Trophoblast cell (in vitro differentiated cells and primary cell): ENCODE results near the gene KRT5.
A peak's percentile ranks its signal among the peaks of the same experiment; 100 is the strongest.
"Not testable (repeated sequence)": the region's sequence is repeated elsewhere in the genome, so short reads cannot be mapped to it uniquely, and the experiment has no call there.

Experiments used
- DNase-seq, 2 donors: peaks; one replicate each; pipeline ENCODE4 v3.0.0-alpha.2; 2016
- H2AFZ ChIP-seq: 2 replicates; pipeline ENCODE4 v1.6.1; 2013; ENCODE audit warnings: low read length, moderate library complexity, mild to moderate bottlenecking; ENCODE audit not compliant: insufficient read depth, poor library complexity
- H2AK5ac ChIP-seq: 2 replicates; pipeline ENCODE4 v1.6.1; 2013; ENCODE audit warnings: mild to moderate bottlenecking, low read length
- H2BK120ac ChIP-seq: 2 replicates; pipeline ENCODE4 v1.6.1; 2013; ENCODE audit warnings: low read length, mild to moderate bottlenecking, moderate library complexity; ENCODE audit not compliant: insufficient read depth, poor library complexity
- H2BK12ac ChIP-seq: 2 replicates; pipeline ENCODE4 v1.6.1; 2013; ENCODE audit warnings: mild to moderate bottlenecking, low read length, moderate library complexity
- H2BK5ac ChIP-seq: 2 replicates; pipeline ENCODE4 v1.6.1; 2013; ENCODE audit warnings: low read length, low read depth, moderate library complexity, mild to moderate bottlenecking; ENCODE audit not compliant: poor library complexity
- H3K14ac ChIP-seq: 2 replicates; pipeline ENCODE4 v1.6.1; 2013; ENCODE audit warnings: mild to moderate bottlenecking, low read length
- H3K18ac ChIP-seq: 2 replicates; pipeline ENCODE4 v1.6.1; 2013; ENCODE audit warnings: mild to moderate bottlenecking, low read length
- H3K23ac ChIP-seq: 2 replicates; pipeline ENCODE4 v1.6.1; 2013; ENCODE audit warnings: low read length
- H3K27ac ChIP-seq: 2 replicates; pipeline ENCODE4 v1.5.1; 2013; ENCODE audit warnings: low read depth, mild to moderate bottlenecking, inconsistent platforms, low read length, moderate library complexity
- H3K27me3 ChIP-seq: 2 replicates; pipeline ENCODE4 v1.6.1; 2013; ENCODE audit warnings: inconsistent platforms, mild to moderate bottlenecking, low read length, moderate library complexity; ENCODE audit not compliant: insufficient read depth
- H3K36me3 ChIP-seq, 2 experiments: 1 replicate in 1 of 2; 2 replicates in 1 of 2; pipeline ENCODE4 v1.6.1; 2013; ENCODE audit warnings: low read length in 2 of 2, mild to moderate bottlenecking in 2 of 2, moderate library complexity in 1 of 2; ENCODE audit not compliant: insufficient read depth in 2 of 2, control insufficient read depth in 1 of 2
- H3K4ac ChIP-seq: 2 replicates; pipeline ENCODE4 v1.6.1; 2013; ENCODE audit warnings: low read depth, mild to moderate bottlenecking, low read length, moderate library complexity
- H3K4me1 ChIP-seq, 2 experiments: 1 replicate in 1 of 2; 2 replicates in 1 of 2; pipeline ENCODE4 v1.6.1; 2013; ENCODE audit warnings: low read length in 2 of 2, mild to moderate bottlenecking in 2 of 2, moderate library complexity in 1 of 2; ENCODE audit not compliant: insufficient read depth in 2 of 2, control insufficient read depth in 1 of 2
- H3K4me2 ChIP-seq: 2 replicates; pipeline ENCODE4 v1.6.1; 2013; ENCODE audit warnings: inconsistent platforms, mild to moderate bottlenecking, low read length, moderate library complexity
- H3K4me3 ChIP-seq: 2 replicates; pipeline ENCODE4 v1.5.1; 2013; ENCODE audit warnings: mild to moderate bottlenecking, low read depth, low read length, inconsistent platforms
- H3K79me1 ChIP-seq: one replicate; pipeline ENCODE4 v1.6.1; 2013; ENCODE audit warnings: low read length
- H3K79me2 ChIP-seq: 2 replicates; pipeline ENCODE4 v1.6.1; 2013; ENCODE audit warnings: low read length, mild to moderate bottlenecking; ENCODE audit not compliant: control insufficient read depth, insufficient read depth, poor library complexity
- H3K9ac ChIP-seq: 2 replicates; pipeline ENCODE4 v1.6.1; 2013; ENCODE audit warnings: mild to moderate bottlenecking, low read length
- H3K9me3 ChIP-seq: 2 replicates; pipeline ENCODE4 v1.6.1; 2013; ENCODE audit warnings: low read depth, mild to moderate bottlenecking, control low read depth, inconsistent platforms, low read length; ENCODE audit not compliant: insufficient read depth
- H4K12ac ChIP-seq: 2 replicates; pipeline ENCODE4 v1.6.1; 2013; ENCODE audit warnings: low read depth, mild to moderate bottlenecking, low read length, moderate library complexity
- H4K8ac ChIP-seq: 2 replicates; pipeline ENCODE4 v1.6.1; 2013; ENCODE audit warnings: low read depth, mild to moderate bottlenecking, low read length, moderate library complexity
- H4K91ac ChIP-seq: one replicate; pipeline ENCODE4 v1.6.1; 2013; ENCODE audit warnings: low read depth, mild to moderate bottlenecking, low read length, moderate library complexity
- WGBS: extraction: QIAGEN DNeasy Blood & Tissue Kit; methylation state at CpG from one replicate; pipeline ENCODE4 v1.1.7; 2013; ENCODE audit warnings: missing lambda C conversion rate; ENCODE audit not compliant: insufficient read length, insufficient coverage; ENCODE audit errors: extremely low coverage; 5-methylcytosine and 5-hydroxymethylcytosine counted together

Gene KRT5

DNA sequence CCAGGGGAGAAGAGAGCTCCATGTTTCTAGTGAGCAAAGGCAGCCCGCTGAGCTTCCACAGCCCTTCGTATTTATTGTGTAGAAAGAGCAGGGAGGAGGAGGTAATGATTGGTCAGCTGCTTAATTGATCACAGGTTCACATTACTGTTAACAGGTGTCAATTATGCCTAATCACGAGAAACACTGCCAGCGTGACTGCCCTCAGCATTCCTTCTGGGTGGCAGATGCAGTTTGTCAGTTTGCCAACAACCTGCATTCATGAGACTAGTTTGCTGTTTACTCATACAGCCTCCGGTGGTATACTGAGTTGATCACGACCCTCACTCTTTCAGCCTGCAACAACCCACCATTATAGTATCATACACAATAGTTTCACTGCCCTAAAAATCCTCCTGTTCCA is 19.6 kb downstream of the KRT5 start:
- not testable (repeated sequence) for H2BK120ac ChIP-seq, H3K9me3 ChIP-seq, DNase-seq, H3K4me2 ChIP-seq, H2AFZ ChIP-seq, H3K4ac ChIP-seq, H2BK12ac ChIP-seq, H3K27ac ChIP-seq, H3K18ac ChIP-seq, H4K8ac ChIP-seq, H3K79me2 ChIP-seq, H3K79me1 ChIP-seq, H4K91ac ChIP-seq, H3K27me3 ChIP-seq, H3K14ac ChIP-seq, H4K12ac ChIP-seq, H3K23ac ChIP-seq, H3K4me3 ChIP-seq, H3K36me3 ChIP-seq, H2BK5ac ChIP-seq, H2AK5ac ChIP-seq, H3K9ac ChIP-seq
- WGBS, result no CpG with 5 or more reads among the region's 6 CpGs
- H3K4me1 ChIP-seq, result peaks cover 9 to 10% of the 10 kb centered on the region in 2 experiments

DNA sequence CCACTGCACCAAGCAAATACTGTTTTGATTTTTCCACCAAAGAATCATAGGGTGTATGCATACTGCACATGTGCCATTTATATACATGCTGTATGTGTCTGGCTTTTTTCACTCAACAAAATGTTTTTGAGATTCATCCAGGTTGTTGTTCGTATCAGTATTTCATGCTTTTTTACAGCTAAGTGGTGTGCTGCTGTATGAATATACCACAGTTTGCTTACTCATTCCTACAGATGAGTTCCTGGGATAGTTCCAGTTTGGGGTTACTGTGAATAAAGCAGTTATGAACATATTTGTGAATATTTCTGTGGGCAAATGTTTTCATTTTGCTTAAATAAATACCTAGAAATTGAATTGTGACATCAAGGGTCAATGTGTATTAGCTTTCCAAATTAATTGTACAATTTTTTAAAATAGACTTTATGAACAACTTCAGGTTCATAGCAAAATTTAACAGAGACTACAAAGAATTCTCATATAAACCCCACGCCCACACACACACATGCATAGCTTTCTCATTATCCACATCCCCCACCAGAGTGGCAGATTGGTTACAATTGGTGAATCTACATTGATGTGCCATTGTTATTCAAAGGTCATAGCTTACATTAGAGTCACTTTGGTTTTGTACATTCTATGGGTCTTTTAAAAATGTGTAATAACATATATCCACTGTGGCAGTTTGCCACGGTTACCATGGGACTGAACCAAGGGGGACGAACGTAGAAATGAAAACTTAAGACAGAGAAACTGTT is 20.2 kb downstream of the KRT5 start:
- Histone ChIP-seq H2BK5ac (no peak overlapping the region), H3K9me3 (peaks cover 1% of the 10 kb centered on the region), H3K4ac (no peak overlapping the region)

DNA sequence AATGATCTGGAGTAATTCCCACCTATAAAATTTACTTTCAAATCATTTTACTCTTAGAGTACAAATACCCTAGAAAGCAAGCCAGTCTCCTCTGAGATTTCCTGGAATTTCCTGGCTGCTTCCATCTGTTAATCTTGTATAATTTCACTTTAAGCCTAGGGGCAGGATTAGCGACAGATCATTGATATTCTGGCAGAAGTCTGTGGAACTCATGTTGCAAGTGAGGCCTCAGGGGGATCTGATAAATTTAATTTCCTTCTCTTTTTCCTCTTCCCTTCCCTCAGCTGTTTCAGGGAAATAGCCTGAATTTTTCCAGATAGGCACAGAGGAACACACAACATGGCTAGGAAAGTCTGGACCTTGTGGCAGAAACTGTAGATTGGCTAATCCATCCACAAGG is 21.2 kb downstream of the KRT5 start:
- peaks cover 10 to 12% of the 10 kb centered on the region in 2 experiments for H3K4me1 ChIP-seq
- no peak overlapping the region for H4K12ac ChIP-seq
- H2BK5ac ChIP-seq, result no peak overlapping the region
- H4K8ac ChIP-seq, result no peak overlapping the region
- H2AFZ ChIP-seq, result no peak overlapping the region
- H3K9ac ChIP-seq, result no peak overlapping the region
- H3K4me3 ChIP-seq, result no peak overlapping the region
- no peak overlapping the region for H4K91ac ChIP-seq
- H3K4me2 ChIP-seq, result no peak overlapping the region
- H3K27ac ChIP-seq, result no peak overlapping the region
- H3K79me2 ChIP-seq, result no peaks in the 10 kb centered on the region
- H3K9me3 ChIP-seq, result peaks cover 1% of the 10 kb centered on the region
- no peak overlapping the region for H2AK5ac ChIP-seq
- no peak overlapping the region for H3K4ac ChIP-seq
- no peaks in the 10 kb centered on the region for H3K79me1 ChIP-seq
- WGBS, result no CpG with 5 or more reads among the region's 1 CpG
- DNase-seq, result peak; percentile 65 to 91
- no peak overlapping the region for H2BK12ac ChIP-seq
- no peak overlapping the region for H2BK120ac ChIP-seq
- H3K14ac ChIP-seq, result no peak overlapping the region
- H3K23ac ChIP-seq, result no peak overlapping the region
- no peaks in the 10 kb centered on the region for H3K36me3 ChIP-seq
- no peak overlapping the region for H3K18ac ChIP-seq
- no peaks in the 10 kb centered on the region for H3K27me3 ChIP-seq

More for the DNA sequence above, 20.2 kb downstream of the KRT5 start:
- no peak overlapping the region for H2AFZ ChIP-seq
- H3K36me3 ChIP-seq, result no peaks in the 10 kb centered on the region
- no peak overlapping the region for H4K8ac ChIP-seq
- no peak overlapping the region for H3K18ac ChIP-seq
- H2BK12ac ChIP-seq, result no peak overlapping the region
- H2AK5ac ChIP-seq, result no peak overlapping the region
- H4K91ac ChIP-seq, result no peak overlapping the region
- H3K4me1 ChIP-seq, result peaks cover 9 to 10% of the 10 kb centered on the region in 2 experiments
- H3K79me1 ChIP-seq, result no peaks in the 10 kb centered on the region
- no peak overlapping the region for H4K12ac ChIP-seq
- no peaks in the 10 kb centered on the region for H3K79me2 ChIP-seq
- no peak overlapping the region for H3K4me3 ChIP-seq
- no CpG with 5 or more reads among the region's 5 CpGs for WGBS
- no peak overlapping the region for H3K14ac ChIP-seq
- no peak overlapping the region for H3K23ac ChIP-seq
- H2BK120ac ChIP-seq, result no peak overlapping the region
- H3K9ac ChIP-seq, result no peak overlapping the region
- H3K27me3 ChIP-seq, result no peaks in the 10 kb centered on the region
- no peak overlapping the region for H3K27ac ChIP-seq
- no peak for DNase-seq
- no peak overlapping the region for H3K4me2 ChIP-seq

DNA sequence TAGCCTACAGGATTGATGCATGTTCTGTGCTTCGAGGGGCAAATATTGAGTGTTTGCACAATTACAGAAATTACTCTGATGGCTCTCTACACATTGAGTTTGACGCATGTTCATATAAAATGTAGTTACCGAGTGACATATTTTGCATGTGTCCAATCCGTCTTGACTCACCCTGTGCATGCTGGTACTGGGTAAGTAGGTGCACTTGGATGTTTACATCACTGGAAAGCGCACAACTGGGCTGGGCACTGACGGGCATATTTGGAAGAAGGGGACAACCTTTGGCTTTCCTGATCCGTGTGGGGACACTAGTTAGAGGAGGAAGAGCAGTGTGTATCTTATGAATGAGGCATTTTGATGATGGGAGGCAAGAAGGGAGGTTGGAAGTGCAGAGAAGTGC is 22.2 kb downstream of the KRT5 start:
- H3K27me3 ChIP-seq, result no peaks in the 10 kb centered on the region
- no peak overlapping the region for H2BK5ac ChIP-seq
- H3K4me3 ChIP-seq, result no peak overlapping the region
- no peak overlapping the region for H4K91ac ChIP-seq
- no peak overlapping the region for H2BK12ac ChIP-seq
- no peak overlapping the region for H2BK120ac ChIP-seq
- no peak overlapping the region for H3K4me2 ChIP-seq
- peaks cover 10 to 12% of the 10 kb centered on the region in 2 experiments for H3K4me1 ChIP-seq
- H3K14ac ChIP-seq, result no peak overlapping the region
- H4K12ac ChIP-seq, result no peak overlapping the region
- no peak overlapping the region for H2AFZ ChIP-seq
- no peak overlapping the region for H3K18ac ChIP-seq
- H3K36me3 ChIP-seq, result no peaks in the 10 kb centered on the region
- H3K4ac ChIP-seq, result no peak overlapping the region
- H3K27ac ChIP-seq, result no peak overlapping the region
- no peaks in the 10 kb centered on the region for H3K79me2 ChIP-seq
- peaks cover 1% of the 10 kb centered on the region for H3K9me3 ChIP-seq
- H3K9ac ChIP-seq, result no peak overlapping the region
- H2AK5ac ChIP-seq, result no peak overlapping the region
- peak; percentile 85 to 92 for DNase-seq
- no peaks in the 10 kb centered on the region for H3K79me1 ChIP-seq
- no peak overlapping the region for H4K8ac ChIP-seq
- WGBS, result no CpG with 5 or more reads among the region's 7 CpGs
- no peak overlapping the region for H3K23ac ChIP-seq
